HEK293T (cell line): ENCODE data around the gene MEF2A.

ENCODE experiments used
- ARNT ChIP-seq: fragments of 450-650 bp; IDR thresholded peaks from 2 replicates; pipeline ENCODE4 v1.6.1; 2017; ENCODE audit warnings: mild to moderate bottlenecking
- BHLHE40 ChIP-seq: fragments of 450-650 bp; IDR thresholded peaks from 2 replicates; pipeline ENCODE4 v1.6.1; 2016; ENCODE audit warnings: mild to moderate bottlenecking, moderate library complexity, borderline replicate concordance
- ELF4 ChIP-seq: fragments of 450-650 bp; IDR thresholded peaks from 2 replicates; pipeline ENCODE4 v1.6.1; 2017; ENCODE audit warnings: antibody characterized with exemption
- FOXA1 ChIP-seq: fragments of 450-650 bp; IDR thresholded peaks from 2 replicates; pipeline ENCODE4 v1.6.1; 2016; ENCODE audit warnings: mild to moderate bottlenecking
- FOXK2 ChIP-seq: fragments of 450-650 bp; IDR thresholded peaks from 2 replicates; pipeline ENCODE4 v1.6.1; 2016; ENCODE audit warnings: mild to moderate bottlenecking
- FOXM1 ChIP-seq: fragments of 450-650 bp; IDR thresholded peaks from 2 replicates; pipeline ENCODE4 v1.6.1; 2017; ENCODE audit warnings: mild to moderate bottlenecking, borderline replicate concordance
- HDGF ChIP-seq: fragments of 450-650 bp; IDR thresholded peaks from 2 replicates; pipeline ENCODE4 v1.6.1; 2017; ENCODE audit warnings: antibody characterized with exemption, borderline replicate concordance
- L3MBTL2 ChIP-seq: fragments of 450-650 bp; conservative IDR thresholded peaks from 2 replicates; pipeline ENCODE4 v1.6.1; 2016; ENCODE audit warnings: mild to moderate bottlenecking
- NFRKB ChIP-seq: fragments of 450-650 bp; IDR thresholded peaks from 2 replicates; pipeline ENCODE4 v1.6.1; 2016; ENCODE audit warnings: mild to moderate bottlenecking, moderate library complexity
- PKNOX1 ChIP-seq: fragments of 450-650 bp; IDR thresholded peaks from 2 replicates; pipeline ENCODE4 v1.6.1; 2016
- SP1 ChIP-seq: fragments of 450-650 bp; IDR thresholded peaks from 2 replicates; pipeline ENCODE4 v1.6.1; 2017
- SUZ12 ChIP-seq: fragments of 450-650 bp; IDR thresholded peaks from 2 replicates; pipeline ENCODE4 v1.6.1; 2016; ENCODE audit warnings: mild to moderate bottlenecking
- TARDBP ChIP-seq: fragments of 450-650 bp; IDR thresholded peaks from 2 replicates; pipeline ENCODE4 v1.6.1; 2016
- ZNF384 ChIP-seq: fragments of 450-650 bp; IDR thresholded peaks from 2 replicates; pipeline ENCODE4 v1.6.1; 2016

DNA sequence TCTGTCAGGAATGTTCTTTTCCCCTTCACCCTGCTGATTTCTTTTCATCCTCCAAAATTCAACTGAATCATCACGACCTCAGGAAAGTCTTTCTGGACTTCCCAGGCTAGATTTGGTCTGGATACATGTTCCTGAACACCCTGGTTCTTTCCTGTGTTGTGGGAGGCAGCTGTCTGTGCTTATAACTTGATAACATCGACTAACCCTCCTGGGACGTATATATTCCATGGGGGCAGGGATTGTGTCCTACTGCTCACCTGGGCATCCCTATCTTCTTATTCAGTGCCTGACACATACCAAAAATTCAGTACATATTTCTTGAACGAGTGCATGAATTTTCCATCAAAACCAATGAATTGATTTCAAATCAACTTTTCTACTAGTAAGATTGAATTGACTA, 47.6 kb upstream of the MEF2A start:
- no peak for TF ChIP-seq ELF4
- TF ChIP-seq HDGF = no peak
- no peak for TF ChIP-seq TARDBP
- no peak for TF ChIP-seq FOXA1
- TF ChIP-seq L3MBTL2 = no peak
- no peak for TF ChIP-seq FOXK2
- no peak for TF ChIP-seq SUZ12
- TF ChIP-seq ARNT = no peak
- no peak for TF ChIP-seq BHLHE40
- no peak for TF ChIP-seq NFRKB
- TF ChIP-seq ZNF384 = no peak
- no peak for TF ChIP-seq SP1
- no peak for TF ChIP-seq PKNOX1
- no peak for TF ChIP-seq FOXM1
